ENCODE results near the gene CNTN3. TPM values are rescaled to one million over a fixed set of nuclear protein-coding genes. Genes with fewer than 3 reads are reported as not detected.

The CNTN3 gene
- total and polyA plus RNA-seq, 11 donors: 0.25 to 4.3 (median 1.9) TPM

DNA sequence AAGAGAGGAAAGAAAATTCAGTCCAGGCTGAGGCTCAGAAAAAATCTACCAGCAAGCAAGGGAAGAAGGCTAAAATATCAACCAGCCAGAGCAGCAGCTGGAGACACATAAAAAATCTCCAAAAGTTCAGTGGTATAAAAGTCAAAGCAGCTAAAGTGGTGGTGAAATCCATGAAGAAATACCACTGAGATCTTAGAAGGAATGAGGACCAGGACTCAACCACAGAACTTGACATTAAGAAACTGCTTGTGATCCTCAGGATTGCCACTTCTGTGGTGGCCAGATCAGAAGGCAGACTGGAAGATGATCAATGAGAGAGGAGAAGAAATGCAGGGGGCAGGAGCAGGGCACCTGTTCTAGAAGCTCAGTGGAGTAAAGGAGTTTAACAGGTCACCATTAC is 22.5 kb downstream of the CNTN3 start:
- no peak for DNase-seq
- ATAC-seq: no peak
- Histone ChIP-seq H3K4me1 (no peaks in the 10 kb centered on the region), H3K36me3 (no peaks in the 10 kb centered on the region), H3K27me3 (no peaks in the 10 kb centered on the region), H3K27ac (no peak overlapping the region), H3K4me3 (no peak overlapping the region), H3K9me3 (no peaks in the 10 kb centered on the region)
- intact Hi-C loops (cut with DNase I): no loop called here
- TF ChIP-seq POLR2A (IDR thresholded peaks at IDR 0.05): no peak
- TF ChIP-seq, protein P1, sequence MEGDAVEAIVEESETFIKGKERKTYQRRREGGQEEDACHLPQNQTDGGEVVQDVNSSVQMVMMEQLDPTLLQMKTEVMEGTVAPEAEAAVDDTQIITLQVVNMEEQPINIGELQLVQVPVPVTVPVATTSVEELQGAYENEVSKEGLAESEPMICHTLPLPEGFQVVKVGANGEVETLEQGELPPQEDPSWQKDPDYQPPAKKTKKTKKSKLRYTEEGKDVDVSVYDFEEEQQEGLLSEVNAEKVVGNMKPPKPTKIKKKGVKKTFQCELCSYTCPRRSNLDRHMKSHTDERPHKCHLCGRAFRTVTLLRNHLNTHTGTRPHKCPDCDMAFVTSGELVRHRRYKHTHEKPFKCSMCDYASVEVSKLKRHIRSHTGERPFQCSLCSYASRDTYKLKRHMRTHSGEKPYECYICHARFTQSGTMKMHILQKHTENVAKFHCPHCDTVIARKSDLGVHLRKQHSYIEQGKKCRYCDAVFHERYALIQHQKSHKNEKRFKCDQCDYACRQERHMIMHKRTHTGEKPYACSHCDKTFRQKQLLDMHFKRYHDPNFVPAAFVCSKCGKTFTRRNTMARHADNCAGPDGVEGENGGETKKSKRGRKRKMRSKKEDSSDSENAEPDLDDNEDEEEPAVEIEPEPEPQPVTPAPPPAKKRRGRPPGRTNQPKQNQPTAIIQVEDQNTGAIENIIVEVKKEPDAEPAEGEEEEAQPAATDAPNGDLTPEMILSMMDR (IDR thresholded peaks at IDR 0.05): no peak

DNA sequence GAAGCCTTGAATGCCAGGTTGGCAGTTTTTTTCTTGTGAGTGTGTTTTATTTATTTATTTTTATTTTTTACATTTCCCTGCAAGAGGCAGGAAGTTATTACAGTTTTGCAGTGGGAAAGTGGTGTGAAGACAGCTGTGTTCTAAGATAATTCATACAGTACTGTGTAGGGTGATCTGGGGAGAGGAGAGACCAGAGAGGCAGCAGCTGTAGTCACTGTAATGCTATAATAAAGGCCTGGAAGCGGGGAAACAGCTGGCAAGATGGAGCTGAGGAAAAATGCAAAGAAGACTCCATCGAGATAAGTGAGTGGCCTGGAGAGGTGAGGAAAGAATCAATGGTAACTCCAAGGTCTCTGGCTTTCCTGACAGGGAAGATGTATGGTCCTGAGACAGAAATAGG is 23.1 kb downstream of the CNTN3 start:
- H3K27me3 ChIP-seq: no peaks in the 10 kb centered on the region
- no peaks in the 10 kb centered on the region for H3K9me3 ChIP-seq
- ATAC-seq (no peak), DNase-seq (no peak)
- H3K36me3 ChIP-seq: no peaks in the 10 kb centered on the region
- 45 to 65% (median 53%) methylated on average over 2 of the region's 2 CpGs for WGBS, 4 donors
- H3K27ac ChIP-seq: no peak overlapping the region
- H3K4me1 ChIP-seq: no peaks in the 10 kb centered on the region
- H3K4me3 ChIP-seq: no peak overlapping the region
- intact Hi-C loops (cut with DNase I): no loop called here
- TF ChIP-seq, protein P1 (IDR thresholded peaks at IDR 0.05): no peak
- no peak for TF ChIP-seq POLR2A (IDR thresholded peaks at IDR 0.05)

DNA sequence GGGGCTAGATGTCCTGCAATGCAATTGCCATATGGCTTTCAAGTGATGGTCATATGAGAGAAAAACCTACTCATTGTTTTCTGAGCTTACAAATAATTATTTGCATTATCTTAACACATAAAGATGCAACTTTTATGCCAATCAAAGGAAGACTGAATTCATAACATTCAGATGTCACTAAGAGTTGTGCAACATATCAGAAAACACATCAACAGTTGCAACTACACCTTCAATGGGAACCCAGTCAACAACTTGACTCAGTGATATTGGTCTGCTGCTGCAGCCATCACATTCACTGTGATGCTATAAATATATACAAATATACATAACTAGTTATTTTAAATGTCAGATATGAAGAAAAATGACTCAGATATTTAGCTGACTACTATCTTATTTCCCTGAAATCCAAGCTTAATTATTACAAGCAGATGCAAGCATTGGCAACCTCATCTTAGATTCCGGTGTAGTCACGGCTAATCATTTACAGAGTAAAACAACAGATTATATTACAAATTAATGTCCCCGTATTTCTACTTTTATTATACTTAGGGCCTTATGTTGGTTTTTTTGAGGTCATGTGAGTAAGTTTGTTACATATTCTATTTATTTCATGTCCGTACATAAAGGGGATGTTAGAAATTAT is 23.7 kb downstream of the CNTN3 start:
- WGBS, 4 donors: 79 to 83% (median 83%) methylated on average over 4 of the region's 4 CpGs
- H3K36me3 ChIP-seq: no peaks in the 10 kb centered on the region
- ATAC-seq: no peak
- no peak for DNase-seq
- intact Hi-C loops (cut with DNase I): no loop called here
- no peak overlapping the region for H3K4me3 ChIP-seq
- no peaks in the 10 kb centered on the region for H3K27me3 ChIP-seq
- no peaks in the 10 kb centered on the region for H3K9me3 ChIP-seq
- TF ChIP-seq POLR2A (IDR thresholded peaks at IDR 0.05): no peak
- TF ChIP-seq, protein P1 (IDR thresholded peaks at IDR 0.05): no peak
- H3K27ac ChIP-seq: no peak overlapping the region
- no peaks in the 10 kb centered on the region for H3K4me1 ChIP-seq

DNA sequence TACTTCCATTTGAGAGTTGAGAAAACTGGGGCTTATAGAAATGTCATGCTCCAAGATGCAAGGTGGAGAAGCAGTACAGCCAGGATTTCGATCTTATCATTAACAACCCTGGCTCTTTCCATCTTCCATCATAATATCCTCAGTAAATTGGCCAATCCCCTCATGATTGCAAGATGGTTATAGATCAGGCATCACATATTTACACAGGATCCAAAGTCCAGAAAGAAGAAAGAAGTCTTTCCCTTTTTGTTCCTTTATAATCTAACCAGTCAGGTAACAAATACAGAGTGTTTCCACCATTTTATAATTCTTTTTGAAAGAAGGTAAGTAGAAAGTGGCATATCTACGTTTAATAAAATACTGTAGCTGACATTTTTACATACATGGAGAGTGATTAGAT is 29.7 kb downstream of the CNTN3 start:
- intact Hi-C loops (cut with DNase I): no loop called here
- Histone ChIP-seq H3K4me3 (no peak overlapping the region), H3K9me3 (no peaks in the 10 kb centered on the region), H3K27me3 (no peaks in the 10 kb centered on the region), H3K4me1 (no peaks in the 10 kb centered on the region), H3K27ac (no peak overlapping the region), H3K36me3 (no peaks in the 10 kb centered on the region)
- TF ChIP-seq POLR2A (IDR thresholded peaks at IDR 0.05): no peak
- TF ChIP-seq, protein P1 (IDR thresholded peaks at IDR 0.05): no peak
- 72 to 80% (median 73%) methylated on average over 2 of the region's 2 CpGs for WGBS, 4 donors
- DNase-seq: no peak
- no peak for ATAC-seq
